ENCODE measurements around the gene CDC14A.

CDC14A gene

DNA sequence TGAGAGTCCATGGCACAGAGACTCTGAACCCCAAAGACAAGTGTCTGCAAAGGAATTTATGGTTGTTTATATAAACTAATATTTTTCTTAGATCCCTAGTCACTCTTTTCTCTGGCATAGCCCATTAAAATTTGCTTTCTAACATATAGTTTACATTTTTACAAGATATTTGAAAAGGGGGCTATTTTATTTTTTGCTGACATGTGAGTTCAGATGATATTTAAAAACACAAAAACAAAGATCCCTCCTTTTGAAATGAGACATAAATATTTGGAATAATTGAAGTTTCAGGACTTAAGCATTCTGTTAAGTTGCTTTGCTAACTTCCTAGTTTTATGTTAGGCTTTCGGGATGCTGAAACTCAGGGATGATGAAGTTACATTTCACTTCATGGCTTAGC is 86.1 kb downstream of the CDC14A start:
- no peak overlapping the region for H3K4me3 ChIP-seq
- intact Hi-C loops (cut with DNase I; ENCODE audit: low total_unique reads) = no loop called here
- H3K36me3 ChIP-seq = no peaks in the 10 kb centered on the region
- H3K4me1 ChIP-seq = no peaks in the 10 kb centered on the region
- no peaks in the 10 kb centered on the region for H3K9me3 ChIP-seq
- no peak for DNase-seq
- no peaks in the 10 kb centered on the region for H3K27me3 ChIP-seq
- TF ChIP-seq, protein P1, sequence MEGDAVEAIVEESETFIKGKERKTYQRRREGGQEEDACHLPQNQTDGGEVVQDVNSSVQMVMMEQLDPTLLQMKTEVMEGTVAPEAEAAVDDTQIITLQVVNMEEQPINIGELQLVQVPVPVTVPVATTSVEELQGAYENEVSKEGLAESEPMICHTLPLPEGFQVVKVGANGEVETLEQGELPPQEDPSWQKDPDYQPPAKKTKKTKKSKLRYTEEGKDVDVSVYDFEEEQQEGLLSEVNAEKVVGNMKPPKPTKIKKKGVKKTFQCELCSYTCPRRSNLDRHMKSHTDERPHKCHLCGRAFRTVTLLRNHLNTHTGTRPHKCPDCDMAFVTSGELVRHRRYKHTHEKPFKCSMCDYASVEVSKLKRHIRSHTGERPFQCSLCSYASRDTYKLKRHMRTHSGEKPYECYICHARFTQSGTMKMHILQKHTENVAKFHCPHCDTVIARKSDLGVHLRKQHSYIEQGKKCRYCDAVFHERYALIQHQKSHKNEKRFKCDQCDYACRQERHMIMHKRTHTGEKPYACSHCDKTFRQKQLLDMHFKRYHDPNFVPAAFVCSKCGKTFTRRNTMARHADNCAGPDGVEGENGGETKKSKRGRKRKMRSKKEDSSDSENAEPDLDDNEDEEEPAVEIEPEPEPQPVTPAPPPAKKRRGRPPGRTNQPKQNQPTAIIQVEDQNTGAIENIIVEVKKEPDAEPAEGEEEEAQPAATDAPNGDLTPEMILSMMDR (IDR thresholded peaks at IDR 0.05) = no peak
- H3K27ac ChIP-seq = no peak overlapping the region

GRCh38 chr1:100438789-100439188 is 86.5 kb downstream of the CDC14A start:
- H3K27me3 ChIP-seq = no peaks in the 10 kb centered on the region
- no peak overlapping the region for H3K4me3 ChIP-seq
- intact Hi-C loops (cut with DNase I; ENCODE audit: low total_unique reads) = no loop called here
- TF ChIP-seq, protein P1 (IDR thresholded peaks at IDR 0.05) = no peak
- H3K27ac ChIP-seq = no peak overlapping the region
- H3K9me3 ChIP-seq = no peaks in the 10 kb centered on the region
- no peaks in the 10 kb centered on the region for H3K36me3 ChIP-seq
- DNase-seq = no peak
- H3K4me1 ChIP-seq = no peaks in the 10 kb centered on the region

- H3K4me1 ChIP-seq = no peaks in the 10 kb centered on the region
- no peak for DNase-seq
- TF ChIP-seq, protein P1 (IDR thresholded peaks at IDR 0.05) = no peak
- H3K36me3 ChIP-seq = no peaks in the 10 kb centered on the region
- no peaks in the 10 kb centered on the region for H3K27me3 ChIP-seq
- no peak overlapping the region for H3K4me3 ChIP-seq
- intact Hi-C loops (cut with DNase I; ENCODE audit: low total_unique reads) = loop anchor here (10.0 kb wide), 1 partner anchor 865 kb away; no protein-coding TSS in a partner anchor
- H3K9me3 ChIP-seq = no peaks in the 10 kb centered on the region
- no peak overlapping the region for H3K27ac ChIP-seq
These were observed 87.9 kb downstream of the CDC14A start for GRCh38 chr1:100440075-100440809.

GRCh38 chr1:100441146-100441545 is 88.8 kb downstream of the CDC14A start:
- TF ChIP-seq, protein P1 (IDR thresholded peaks at IDR 0.05) = no peak
- no peak overlapping the region for H3K4me3 ChIP-seq
- DNase-seq = no peak
- H3K36me3 ChIP-seq = no peaks in the 10 kb centered on the region
- no peaks in the 10 kb centered on the region for H3K4me1 ChIP-seq
- H3K9me3 ChIP-seq = no peaks in the 10 kb centered on the region
- H3K27me3 ChIP-seq = no peaks in the 10 kb centered on the region
- H3K27ac ChIP-seq = no peak overlapping the region
- intact Hi-C loops (cut with DNase I; ENCODE audit: low total_unique reads) = loop anchor here (10.0 kb wide), 1 partner anchor 864 kb away; no protein-coding TSS in a partner anchor

DNA sequence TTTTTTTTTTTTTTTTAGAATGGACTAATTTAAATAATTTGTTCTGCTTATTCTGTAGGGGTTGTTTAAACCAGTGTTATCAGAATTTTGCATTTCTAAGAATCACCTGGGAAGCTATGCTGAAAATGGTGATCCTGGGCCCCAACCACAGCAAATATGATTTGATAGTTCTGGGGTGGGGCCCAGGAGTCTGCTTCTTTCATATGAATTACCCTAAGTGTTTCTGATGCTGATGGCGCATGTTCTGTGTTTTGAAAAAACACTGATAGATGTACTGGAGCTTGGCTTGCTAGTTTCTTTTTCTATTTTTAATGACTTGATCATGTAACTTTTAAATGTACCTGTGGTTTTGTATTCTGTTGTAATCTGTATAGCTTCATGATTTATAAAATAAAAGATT is 89.3 kb downstream of the CDC14A start:
- H3K27me3 ChIP-seq = no peaks in the 10 kb centered on the region
- no peaks in the 10 kb centered on the region for H3K4me1 ChIP-seq
- no peak overlapping the region for H3K4me3 ChIP-seq
- DNase-seq = no peak
- H3K27ac ChIP-seq = no peak overlapping the region
- no peaks in the 10 kb centered on the region for H3K36me3 ChIP-seq
- intact Hi-C loops (cut with DNase I; ENCODE audit: low total_unique reads) = loop anchor here (10.0 kb wide), 1 partner anchor 863 kb away; no protein-coding TSS in a partner anchor
- no peaks in the 10 kb centered on the region for H3K9me3 ChIP-seq
- TF ChIP-seq, protein P1 (IDR thresholded peaks at IDR 0.05) = no peak

All from tibial artery (tissue), 4 donors.